Erythroblast (primary cell): ENCODE measurements around the gene PISD.

Source experiments
- GATA1 ChIP-seq: IDR thresholded peaks from 2 replicates; pipeline ENCODE4 v1.6.1; 2011; ENCODE audit warnings: low read depth, mild to moderate bottlenecking, control low read depth, low read length, moderate library complexity
- POLR2A ChIP-seq: IDR thresholded peaks from 2 replicates; pipeline ENCODE4 v1.6.1; 2011; ENCODE audit warnings: mild to moderate bottlenecking, low read length

- TF ChIP-seq POLR2A (no peak), GATA1 (no peak)
Observed at GRCh38 chr22:31569126-31569525, 92.9 kb downstream of the PISD start.
